Measurements from ENCODE around the gene PFKL.

The PFKL gene

GRCh38 chr21:44328242-44328895, 28.5 kb downstream of the PFKL start:
- peak overlapping the region; percentile 41 for H3K27ac ChIP-seq
- TF ChIP-seq CTCF (conservative IDR thresholded peaks at IDR 0.05): no peak

GRCh38 chr21:44329086-44329889, 29.4 kb downstream of the PFKL start:
- TF ChIP-seq CTCF (conservative IDR thresholded peaks at IDR 0.05): no peak
- H3K27ac ChIP-seq: peak overlapping the region; percentile 41

GRCh38 chr21:44329971-44330681, 30.3 kb downstream of the PFKL start:
- peak overlapping the region; percentile 41 for H3K27ac ChIP-seq
- no peak for TF ChIP-seq CTCF (conservative IDR thresholded peaks at IDR 0.05)

- no peak for TF ChIP-seq CTCF (conservative IDR thresholded peaks at IDR 0.05)
- H3K27ac ChIP-seq: no peak overlapping the region
These were observed 30.8 kb downstream of the PFKL start for GRCh38 chr21:44330698-44331097.

- TF ChIP-seq CTCF (conservative IDR thresholded peaks at IDR 0.05): no peak
- no peak overlapping the region for H3K27ac ChIP-seq
These were observed 31.4 kb downstream of the PFKL start for GRCh38 chr21:44331209-44331608.

- no peak overlapping the region for H3K27ac ChIP-seq
- no peak for TF ChIP-seq CTCF (conservative IDR thresholded peaks at IDR 0.05)
These were observed 31.9 kb downstream of the PFKL start for GRCh38 chr21:44331650-44332307.

GRCh38 chr21:44332383-44332782, 32.5 kb downstream of the PFKL start:
- no peak overlapping the region for H3K27ac ChIP-seq
- no peak for TF ChIP-seq CTCF (conservative IDR thresholded peaks at IDR 0.05)

Data from VCaP (cell line).